Glomerular visceral epithelial cell (primary cell): ENCODE results near the gene PANK4.

Source experiments
- DNase-seq: peaks from one replicate; pipeline ENCODE4 v3.0.0-alpha.2; 2016; ENCODE audit errors: extremely low spot score

PANK4 gene

DNA sequence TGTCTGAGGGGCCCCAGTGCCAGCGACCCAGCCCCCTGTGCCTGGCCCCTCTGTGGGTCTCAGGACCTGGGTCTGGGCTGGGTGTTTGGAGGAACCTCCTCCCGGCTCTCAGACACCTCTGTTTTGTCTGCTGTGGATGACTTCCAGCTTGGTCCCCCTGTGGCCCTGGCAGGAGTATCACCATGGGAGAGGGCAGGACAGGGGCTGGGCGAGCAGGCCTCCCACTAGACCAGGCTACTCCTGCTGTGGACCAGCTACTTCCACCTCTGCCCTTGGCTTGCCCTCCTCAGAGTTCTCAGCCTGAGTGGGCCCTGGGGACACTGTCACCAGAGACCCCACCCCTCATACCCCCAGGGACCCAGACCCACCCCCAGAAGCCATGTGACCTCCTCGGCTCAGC is 28.5 kb downstream of the PANK4 start:
- DNase-seq: no peak

- no peak for DNase-seq
These were observed 29.6 kb downstream of the PANK4 start for GRCh38 chr1:2496746-2497145.

- DNase-seq: peak; percentile 23
These were observed 30.2 kb downstream of the PANK4 start for GRCh38 chr1:2496087-2496622.

- no peak for DNase-seq
These were observed 30.9 kb downstream of the PANK4 start for GRCh38 chr1:2495546-2495945.

DNA sequence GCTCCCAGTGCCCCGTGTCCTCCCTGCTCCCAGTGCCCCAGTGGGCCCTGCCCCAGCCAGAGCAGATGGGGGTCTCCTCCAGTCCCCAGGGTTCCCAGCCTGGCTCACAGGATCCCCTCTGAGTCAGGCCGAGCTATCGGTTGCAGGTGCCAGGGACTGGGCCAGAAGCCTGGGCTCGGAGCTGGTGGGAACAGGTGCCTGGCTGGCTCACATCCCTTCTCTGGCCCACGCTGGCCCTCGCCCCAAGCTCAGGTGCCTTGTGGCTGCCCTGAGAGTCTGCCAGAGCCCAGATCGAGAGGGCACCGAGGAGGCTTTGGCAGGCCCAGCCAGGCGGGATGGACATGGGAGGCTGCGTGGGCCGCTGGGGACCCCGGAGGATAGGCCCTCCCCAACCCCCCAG is 31.4 kb downstream of the PANK4 start:
- no peak for DNase-seq

GRCh38 chr1:2494323-2494693 is 32.1 kb downstream of the PANK4 start:
- DNase-seq: no peak

DNA sequence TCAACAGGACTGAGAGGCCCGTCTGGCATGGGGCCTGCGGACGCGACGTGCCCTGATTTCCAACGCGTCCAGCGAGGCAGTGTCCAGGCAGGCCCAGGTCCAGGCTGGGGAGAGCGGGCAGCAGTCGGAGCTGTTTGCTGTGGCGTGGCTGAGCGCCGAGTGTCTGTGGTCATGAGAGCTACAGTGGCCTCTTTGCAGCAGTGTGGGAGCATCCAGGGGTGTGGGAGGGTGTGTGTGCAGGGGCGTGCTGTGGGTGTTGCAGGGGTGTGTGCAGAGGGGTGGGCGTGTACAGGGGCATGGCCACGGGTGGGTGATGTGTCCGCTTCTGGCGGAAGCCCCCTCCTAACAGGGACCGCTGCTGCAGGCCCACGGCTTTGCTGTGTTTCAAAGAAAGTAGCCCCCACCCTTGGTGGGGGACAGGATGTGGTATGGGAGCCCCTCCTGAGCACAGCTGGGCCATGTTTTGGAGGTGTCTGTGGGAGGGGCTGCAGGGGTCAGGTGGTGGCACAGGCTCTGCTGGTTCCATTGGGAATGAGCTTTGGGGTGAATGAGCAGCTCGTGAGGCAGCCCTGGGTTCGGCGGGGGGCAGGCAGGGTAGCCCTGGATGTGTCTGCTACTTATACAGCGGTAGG is 32.6 kb downstream of the PANK4 start:
- DNase-seq: no peak

DNA sequence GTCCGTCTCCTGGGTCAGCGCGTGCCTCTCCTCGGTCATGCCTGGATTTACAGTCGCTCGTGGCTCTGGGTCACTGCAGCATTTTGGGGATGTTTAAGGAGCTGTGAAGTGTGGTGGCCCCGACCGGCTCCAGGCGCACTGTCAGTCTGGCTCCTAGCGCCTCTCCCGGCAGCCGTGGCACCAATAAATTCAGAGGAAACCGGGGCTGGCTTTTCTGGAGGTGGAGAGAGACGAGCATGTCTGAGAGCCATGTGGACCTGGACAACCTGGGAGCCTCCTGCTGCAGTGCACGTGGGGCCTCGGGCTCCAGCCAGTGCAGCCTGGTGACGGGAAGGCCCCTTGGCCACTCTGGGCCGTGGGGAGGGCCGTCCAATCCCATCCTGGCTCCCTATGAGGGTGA is 33.2 kb downstream of the PANK4 start:
- DNase-seq: no peak

DNA sequence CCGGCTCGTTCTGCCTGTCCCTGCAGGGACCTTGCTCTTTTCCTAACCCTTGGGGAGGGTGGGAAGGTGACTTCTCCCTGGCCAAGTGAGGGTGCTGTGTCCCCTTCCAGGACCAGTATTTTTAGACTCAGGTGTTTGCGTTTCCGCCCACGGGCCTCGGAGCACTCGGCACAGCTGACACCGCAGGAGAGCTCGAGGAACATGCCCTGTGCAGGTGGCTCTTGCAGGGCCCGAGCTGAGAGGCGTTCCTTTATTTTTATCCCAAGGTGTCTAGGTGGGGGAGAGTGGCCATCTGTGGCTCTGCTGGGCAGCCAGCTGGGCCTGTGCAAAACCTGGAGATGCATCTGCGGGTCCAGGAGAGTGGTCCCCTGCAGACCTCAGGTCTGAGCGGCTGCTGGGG is 34.3 kb downstream of the PANK4 start:
- no peak for DNase-seq

- no peak for DNase-seq
These were observed 36.8 kb downstream of the PANK4 start for GRCh38 chr1:2489615-2490014.

- DNase-seq: no peak
These were observed 37.7 kb downstream of the PANK4 start for GRCh38 chr1:2488688-2489087.

GRCh38 chr1:2486558-2486957 is 39.8 kb downstream of the PANK4 start:
- no peak for DNase-seq

DNA sequence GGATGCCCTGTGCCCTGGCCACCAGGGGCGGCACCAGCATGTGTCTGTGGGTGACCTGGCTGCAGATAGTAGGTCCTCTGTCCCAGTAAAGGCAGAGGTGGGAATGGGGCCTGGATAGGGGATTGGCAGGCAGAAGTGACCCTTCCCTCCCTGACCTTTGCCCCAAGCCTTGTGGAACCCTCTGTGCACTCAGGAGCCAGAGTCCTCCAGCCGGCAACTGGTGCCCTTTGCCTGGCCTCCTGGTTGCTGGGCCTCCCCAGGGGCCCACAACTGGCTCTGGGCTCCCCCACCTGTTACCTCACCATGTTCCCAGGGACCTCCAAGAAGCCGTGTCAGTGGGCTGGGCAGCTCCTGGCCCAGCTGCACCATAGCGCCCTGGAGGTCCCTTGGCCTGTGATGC is 40.4 kb downstream of the PANK4 start:
- no peak for DNase-seq

DNA sequence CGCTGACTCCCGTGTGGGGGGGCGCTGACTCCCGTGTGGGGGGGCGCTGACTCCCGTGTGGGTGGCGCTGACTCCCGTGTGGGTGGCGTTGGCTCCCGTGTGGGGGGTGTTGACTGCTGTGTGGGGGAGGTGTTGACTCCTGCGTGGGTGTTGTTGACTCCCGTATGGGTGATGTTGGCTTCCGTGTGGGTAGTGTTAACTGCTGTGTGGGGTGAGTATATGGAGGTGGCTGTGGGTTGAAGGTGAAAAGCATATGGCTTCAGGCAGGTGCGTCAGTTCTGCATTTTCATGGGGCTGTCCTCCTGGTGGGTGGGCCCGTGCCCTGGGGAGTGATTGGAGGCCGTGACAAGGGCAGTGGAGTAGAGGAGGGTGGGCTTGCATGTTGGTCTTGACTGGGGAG is 42.4 kb downstream of the PANK4 start:
- no peak for DNase-seq

- no peak for DNase-seq
These were observed 43.4 kb downstream of the PANK4 start for GRCh38 chr1:2483026-2483425.

GRCh38 chr1:2482588-2482987 is 43.8 kb downstream of the PANK4 start:
- DNase-seq: no peak

- no peak for DNase-seq
These were observed 44.5 kb downstream of the PANK4 start for GRCh38 chr1:2481885-2482284.

- peak; percentile 52 for DNase-seq
These were observed 45.4 kb downstream of the PANK4 start for GRCh38 chr1:2480986-2481364.

DNA sequence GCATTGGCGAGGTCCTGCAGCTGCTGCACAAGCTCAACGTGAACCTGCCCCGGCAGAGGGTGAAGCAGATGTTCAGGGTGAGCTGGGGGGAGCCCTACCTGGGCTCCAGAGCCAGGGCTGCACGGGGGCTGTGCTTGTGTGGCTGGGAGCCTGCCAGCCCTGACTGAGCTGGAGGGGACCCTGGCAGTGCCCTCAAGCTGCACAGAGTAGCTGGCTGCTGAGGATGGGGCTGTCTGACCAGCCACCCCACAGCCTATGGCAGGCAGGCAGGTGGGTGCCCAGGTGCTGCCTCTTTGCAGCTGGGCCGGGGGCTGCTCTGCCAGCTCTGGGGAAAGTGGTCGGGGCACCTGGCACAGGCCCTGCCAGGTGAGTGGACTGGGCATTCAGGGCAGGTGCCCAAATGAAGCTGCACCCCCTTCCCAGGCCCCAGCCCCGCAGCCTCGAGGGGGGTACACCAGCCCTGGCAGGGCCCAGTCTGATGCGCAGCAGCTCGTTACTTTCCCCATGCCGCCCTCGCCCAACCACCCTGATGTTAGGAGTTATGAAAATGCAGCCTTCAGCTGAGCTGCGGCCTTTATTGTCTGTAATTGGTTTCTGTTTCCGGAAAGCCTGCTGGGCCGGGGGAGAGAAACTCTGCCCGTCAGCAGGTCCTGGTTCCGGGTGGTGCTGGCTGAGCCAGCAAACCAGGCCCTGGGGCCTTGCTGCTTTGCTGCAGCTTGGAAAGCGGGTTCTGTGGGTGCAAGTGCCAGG is 46.0 kb downstream of the PANK4 start:
- no peak for DNase-seq

- no peak for DNase-seq
These were observed 46.8 kb downstream of the PANK4 start for GRCh38 chr1:2479618-2480017.

- no peak for DNase-seq
These were observed 47.2 kb downstream of the PANK4 start for GRCh38 chr1:2479186-2479585.

DNA sequence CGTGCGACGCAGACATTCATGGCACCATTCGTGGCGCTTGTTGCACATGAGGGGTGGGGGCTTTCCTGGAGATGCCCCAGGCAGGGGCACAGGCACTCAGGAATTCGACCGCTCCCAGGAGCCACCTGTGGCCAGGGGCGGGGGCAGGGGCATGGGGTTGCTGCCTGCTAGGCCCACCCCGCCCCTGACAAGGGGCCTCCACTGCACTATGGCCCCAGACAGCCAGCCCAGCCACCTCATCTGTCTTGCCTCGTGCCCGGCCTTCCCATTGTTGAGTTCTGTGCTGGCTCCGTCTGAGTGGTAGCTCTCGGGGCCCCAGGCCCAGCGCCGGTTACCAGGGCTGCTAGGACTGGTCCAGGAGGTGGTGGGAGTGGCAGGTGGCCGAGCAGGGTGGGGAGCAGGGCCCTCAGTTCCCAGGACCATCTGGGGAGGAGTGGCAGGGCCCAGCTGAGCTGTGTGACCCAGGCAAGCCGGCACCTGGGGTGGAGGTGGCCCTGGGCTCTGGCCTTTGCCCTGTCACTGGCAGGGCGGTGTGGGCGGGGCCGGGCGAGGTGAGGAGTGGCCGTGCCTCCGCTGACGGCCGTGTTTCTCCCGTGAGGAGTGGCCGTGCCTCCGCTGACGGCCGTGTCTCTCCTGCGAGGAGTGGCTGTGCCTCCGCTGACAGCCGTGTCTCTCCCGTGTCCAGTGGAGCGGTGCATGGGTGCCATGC is 48.5 kb downstream of the PANK4 start:
- DNase-seq: no peak

GRCh38 chr1:2477309-2477708 is 49.1 kb downstream of the PANK4 start:
- no peak for DNase-seq
